Ishikawa (cell line): ENCODE measurements around the gene ADCY7.

ENCODE experiments used
- CEBPB ChIP-seq: IDR thresholded peaks from 2 replicates; pipeline ENCODE4 v1.6.1; 2012
- EP300 ChIP-seq: IDR thresholded peaks from 2 replicates; pipeline ENCODE4 v1.6.1; 2012; ENCODE audit warnings: borderline replicate concordance
- NFIC ChIP-seq: IDR thresholded peaks from 2 replicates; pipeline ENCODE4 v1.6.1; 2012
- TAF1 ChIP-seq: IDR thresholded peaks from 2 replicates; pipeline ENCODE4 v1.6.1; 2012; ENCODE audit warnings: low read depth, mild to moderate bottlenecking
- YY1 ChIP-seq: IDR thresholded peaks from 2 replicates; pipeline ENCODE4 v1.6.1; 2012; ENCODE audit warnings: low read depth
- TF ChIP-seq, protein P1 (sequence below): IDR thresholded peaks from 2 replicates; pipeline ENCODE4 v1.6.1; 2012
- TF ChIP-seq, protein P2 (sequence below): IDR thresholded peaks from 2 replicates; pipeline ENCODE4 v1.6.1; 2012; ENCODE audit warnings: low read depth, mild to moderate bottlenecking

DNA sequence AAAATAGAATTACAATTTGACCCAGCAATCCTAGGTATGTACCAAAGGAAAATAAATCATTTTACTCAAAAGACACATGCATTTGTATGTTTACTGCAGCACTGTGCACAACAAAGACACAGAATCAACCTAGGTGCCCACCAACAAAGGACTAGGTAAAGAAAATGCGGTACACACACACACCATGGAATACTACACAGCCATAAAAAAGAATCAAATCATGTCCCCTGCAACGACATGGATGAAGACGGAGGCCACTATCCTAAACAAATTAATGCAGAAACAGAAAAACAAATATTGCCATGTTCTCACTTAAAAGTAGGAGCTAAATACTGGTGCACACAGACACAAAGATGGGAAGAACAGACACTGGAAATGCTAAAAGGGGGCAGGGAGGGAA, 66.2 kb downstream of the ADCY7 start:
- TF ChIP-seq NFIC (no peak), CEBPB (no peak), EP300 (no peak), TAF1 (no peak), YY1 (no peak)
- TF ChIP-seq, protein P1, sequence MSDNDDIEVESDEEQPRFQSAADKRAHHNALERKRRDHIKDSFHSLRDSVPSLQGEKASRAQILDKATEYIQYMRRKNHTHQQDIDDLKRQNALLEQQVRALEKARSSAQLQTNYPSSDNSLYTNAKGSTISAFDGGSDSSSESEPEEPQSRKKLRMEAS: no peak
- TF ChIP-seq, protein P2, sequence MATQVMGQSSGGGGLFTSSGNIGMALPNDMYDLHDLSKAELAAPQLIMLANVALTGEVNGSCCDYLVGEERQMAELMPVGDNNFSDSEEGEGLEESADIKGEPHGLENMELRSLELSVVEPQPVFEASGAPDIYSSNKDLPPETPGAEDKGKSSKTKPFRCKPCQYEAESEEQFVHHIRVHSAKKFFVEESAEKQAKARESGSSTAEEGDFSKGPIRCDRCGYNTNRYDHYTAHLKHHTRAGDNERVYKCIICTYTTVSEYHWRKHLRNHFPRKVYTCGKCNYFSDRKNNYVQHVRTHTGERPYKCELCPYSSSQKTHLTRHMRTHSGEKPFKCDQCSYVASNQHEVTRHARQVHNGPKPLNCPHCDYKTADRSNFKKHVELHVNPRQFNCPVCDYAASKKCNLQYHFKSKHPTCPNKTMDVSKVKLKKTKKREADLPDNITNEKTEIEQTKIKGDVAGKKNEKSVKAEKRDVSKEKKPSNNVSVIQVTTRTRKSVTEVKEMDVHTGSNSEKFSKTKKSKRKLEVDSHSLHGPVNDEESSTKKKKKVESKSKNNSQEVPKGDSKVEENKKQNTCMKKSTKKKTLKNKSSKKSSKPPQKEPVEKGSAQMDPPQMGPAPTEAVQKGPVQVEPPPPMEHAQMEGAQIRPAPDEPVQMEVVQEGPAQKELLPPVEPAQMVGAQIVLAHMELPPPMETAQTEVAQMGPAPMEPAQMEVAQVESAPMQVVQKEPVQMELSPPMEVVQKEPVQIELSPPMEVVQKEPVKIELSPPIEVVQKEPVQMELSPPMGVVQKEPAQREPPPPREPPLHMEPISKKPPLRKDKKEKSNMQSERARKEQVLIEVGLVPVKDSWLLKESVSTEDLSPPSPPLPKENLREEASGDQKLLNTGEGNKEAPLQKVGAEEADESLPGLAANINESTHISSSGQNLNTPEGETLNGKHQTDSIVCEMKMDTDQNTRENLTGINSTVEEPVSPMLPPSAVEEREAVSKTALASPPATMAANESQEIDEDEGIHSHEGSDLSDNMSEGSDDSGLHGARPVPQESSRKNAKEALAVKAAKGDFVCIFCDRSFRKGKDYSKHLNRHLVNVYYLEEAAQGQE: no peak
